ENCODE data around the gene DMXL1.

- TF ChIP-seq CTCF (IDR thresholded peaks at IDR 0.05) (no peak), EZH2phosphoT487 (IDR thresholded peaks at IDR 0.05) (no peak), EZH2 (IDR thresholded peaks at IDR 0.05) (no peak)
These were observed 107.5 kb downstream of the DMXL1 start for GRCh38 chr5:119178435-119178834.
